Measurements from ENCODE around the gene TEX19. TPM values are rescaled to one million over a fixed set of nuclear protein-coding genes. Genes with fewer than 3 reads are reported as not detected.
"Not testable (repeated sequence)": the region's sequence is repeated elsewhere in the genome, so short reads cannot be mapped to it uniquely, and the experiment has no call there.

TEX19 gene
- polyA plus RNA-seq, 12 donors = 0.08 to 0.25 (median 0.12) TPM; not detected in 7

- DNase-seq = no peak
Measured at GRCh38 chr17:82408288-82408937, 49.4 kb downstream of the TEX19 start.

- no peak for DNase-seq
Measured at GRCh38 chr17:82408938-82409318, 49.9 kb downstream of the TEX19 start.

- DNase-seq = no peak
Measured at GRCh38 chr17:82410014-82410716, 51.1 kb downstream of the TEX19 start.

- DNase-seq = no peak
Measured at GRCh38 chr17:82411396-82412053, 52.5 kb downstream of the TEX19 start.

GRCh38 chr17:82412081-82412480 is 53.0 kb downstream of the TEX19 start:
- not testable (repeated sequence) for DNase-seq

GRCh38 chr17:82412535-82413520 is 53.8 kb downstream of the TEX19 start:
- DNase-seq = no peak

Other genes starting within 250 kb of the TEX19 start
- gene CCDC57, start 146.4 kb upstream of the TEX19 start, polyA plus RNA-seq (ENCODE audit: insufficient read length in 12 of 12) = 10 to 100 TPM in 11 of 12 donors, not detected in 1; 18.1 to 66.0 (median 22.2) TPM
- gene SLC16A3, start 130.2 kb upstream of the TEX19 start, polyA plus RNA-seq (ENCODE audit: insufficient read length in 12 of 12) = 10 to 100 TPM in 11 of 12 donors, not detected in 1; 12.7 to 51.9 (median 28.9) TPM
- gene CSNK1D, start 85.5 kb upstream of the TEX19 start, polyA plus RNA-seq (ENCODE audit: insufficient read length in 12 of 12) = 100 to 1,000 TPM in 1 of 12 donors, 10 to 100 TPM in 10, not detected in 1; 59.7 to 121 (median 65.0) TPM
- 1 to 10 TPM in 1 of 12 donors, under 1 TPM in 8, not detected in 3; 0.19 to 3.8 (median 0.51) TPM for gene CD7, start 41.6 kb upstream of the TEX19 start, polyA plus RNA-seq (ENCODE audit: insufficient read length in 12 of 12)
- 10 to 100 TPM in 2 of 12 donors, 1 to 10 TPM in 8, not detected in 2; 1.7 to 15.8 (median 3.1) TPM for gene SECTM1, start 25.5 kb upstream of the TEX19 start, polyA plus RNA-seq (ENCODE audit: insufficient read length in 12 of 12)
- 10 to 100 TPM in 1 of 12 donors, 1 to 10 TPM in 10, not detected in 1; 2.5 to 11.1 (median 5.2) TPM for gene UTS2R, start 12.5 kb downstream of the TEX19 start, polyA plus RNA-seq (ENCODE audit: insufficient read length in 12 of 12)
- gene HEXD, start 59.1 kb downstream of the TEX19 start, polyA plus RNA-seq (ENCODE audit: insufficient read length in 12 of 12) = 10 to 100 TPM in 11 of 12 donors, not detected in 1; 15.8 to 33.7 (median 21.9) TPM
- gene OGFOD3, start 59.3 kb downstream of the TEX19 start, polyA plus RNA-seq (ENCODE audit: insufficient read length in 12 of 12) = 10 to 100 TPM in 11 of 12 donors, not detected in 1; 13.4 to 25.1 (median 18.5) TPM
- gene CYBC1, start 91.5 kb downstream of the TEX19 start, polyA plus RNA-seq (ENCODE audit: insufficient read length in 12 of 12) = 100 to 1,000 TPM in 1 of 12 donors, 10 to 100 TPM in 10, not detected in 1; 25.9 to 149 (median 30.6) TPM
- gene NARF, start 99.5 kb downstream of the TEX19 start, polyA plus RNA-seq (ENCODE audit: insufficient read length in 12 of 12) = 10 to 100 TPM in 11 of 12 donors, not detected in 1; 35.0 to 81.2 (median 66.0) TPM
- gene FOXK2, start 160.5 kb downstream of the TEX19 start, polyA plus RNA-seq (ENCODE audit: insufficient read length in 12 of 12) = 10 to 100 TPM in 11 of 12 donors, not detected in 1; 33.6 to 62.0 (median 41.4) TPM

All from muscle of arm (tissue), 12 donors.